Measurements from ENCODE around the gene EOGT.

GRCh38 chr3:68984011-68984530 lies 29.4 kb downstream of the EOGT start:
- TF ChIP-seq YY1 (IDR thresholded peaks at IDR 0.05; ENCODE audit: insufficient read depth, insufficient read length) (no peak), ZNF274 (IDR thresholded peaks at IDR 0.05; ENCODE audit: low read depth, low read length) (no peak), SUZ12 (IDR thresholded peaks at IDR 0.05; ENCODE audit: extremely low read depth, insufficient read depth, insufficient read length) (no peak)

Data from NT2/D1 (cell line).